GM18861 (cell line): ENCODE measurements around the gene CXCL6.

Experiments used
- ATAC-seq: cut with Tn5 transposase; IDR thresholded peaks from one replicate; pipeline ENCODE4 v1.9.1; 2021; ENCODE audit not compliant: unreplicated experiment

The CXCL6 gene

DNA sequence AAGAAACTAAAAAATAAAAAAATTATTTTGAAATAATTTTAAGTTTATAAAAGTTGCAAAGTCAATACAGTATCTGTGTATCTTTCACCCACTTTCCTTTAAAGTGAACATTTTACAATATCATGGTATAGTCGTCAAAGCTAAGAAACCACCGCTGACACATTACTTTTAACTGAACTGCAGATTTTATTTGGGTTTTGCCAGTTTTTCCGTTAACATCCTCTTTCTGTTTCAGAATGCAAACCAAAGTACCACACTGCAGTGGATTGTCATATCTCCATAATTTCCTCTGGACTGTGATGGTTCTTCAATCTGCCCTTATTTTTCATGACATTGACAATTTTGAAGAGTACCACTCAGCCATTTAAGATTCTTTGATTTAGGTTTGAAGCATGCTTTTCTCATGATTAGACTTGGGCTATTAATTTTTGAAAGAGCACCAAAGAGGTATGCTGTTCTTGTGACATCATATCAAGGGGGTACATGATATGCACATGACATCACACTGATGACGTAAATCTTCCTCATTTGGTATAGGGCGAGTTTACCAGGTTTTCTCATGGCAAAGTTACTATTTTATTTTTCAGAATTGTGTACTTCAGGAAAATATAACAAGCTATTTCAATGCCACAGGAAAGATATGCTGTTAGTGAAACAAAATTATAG lies 29.1 kb downstream of the CXCL6 start:
- ATAC-seq, result no peak

DNA sequence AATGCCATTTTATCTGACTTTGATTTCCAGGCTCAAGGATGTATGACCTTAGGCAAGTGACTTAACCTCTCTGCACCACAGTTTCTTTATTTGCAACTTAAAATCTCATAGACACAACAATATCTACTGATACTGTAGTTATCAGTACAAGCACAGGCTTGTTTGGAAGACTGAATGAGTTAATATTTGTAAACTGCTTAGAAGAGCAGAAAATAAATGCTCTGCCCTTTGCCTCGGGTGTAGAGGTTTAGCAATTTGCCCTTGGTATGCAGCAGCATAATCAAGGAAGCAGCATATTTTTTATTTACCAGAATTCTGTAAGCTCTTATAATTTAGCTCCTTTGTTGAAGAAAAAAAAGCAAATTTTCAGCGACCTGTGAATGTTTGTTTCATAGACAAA lies 29.8 kb downstream of the CXCL6 start:
- ATAC-seq, result no peak

DNA sequence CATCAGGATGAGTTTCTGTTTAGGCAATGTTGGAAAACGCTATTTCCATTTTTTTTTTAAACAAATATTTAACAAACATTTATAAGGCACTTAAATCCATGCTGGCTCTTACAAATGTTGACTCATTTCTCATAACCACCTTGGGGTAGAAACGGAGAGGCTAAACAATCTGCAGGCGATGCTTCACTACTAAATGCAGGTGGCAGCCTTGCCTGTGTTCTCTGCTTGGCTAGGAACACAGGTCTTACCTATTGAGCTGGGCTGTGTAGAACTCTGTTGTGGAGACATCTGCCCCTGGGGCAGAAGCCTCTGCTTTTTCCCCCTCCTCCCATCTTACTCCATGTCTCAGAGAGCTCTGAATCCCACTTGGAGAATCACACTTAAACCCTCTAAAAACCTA lies 31.3 kb downstream of the CXCL6 start:
- no peak for ATAC-seq

DNA sequence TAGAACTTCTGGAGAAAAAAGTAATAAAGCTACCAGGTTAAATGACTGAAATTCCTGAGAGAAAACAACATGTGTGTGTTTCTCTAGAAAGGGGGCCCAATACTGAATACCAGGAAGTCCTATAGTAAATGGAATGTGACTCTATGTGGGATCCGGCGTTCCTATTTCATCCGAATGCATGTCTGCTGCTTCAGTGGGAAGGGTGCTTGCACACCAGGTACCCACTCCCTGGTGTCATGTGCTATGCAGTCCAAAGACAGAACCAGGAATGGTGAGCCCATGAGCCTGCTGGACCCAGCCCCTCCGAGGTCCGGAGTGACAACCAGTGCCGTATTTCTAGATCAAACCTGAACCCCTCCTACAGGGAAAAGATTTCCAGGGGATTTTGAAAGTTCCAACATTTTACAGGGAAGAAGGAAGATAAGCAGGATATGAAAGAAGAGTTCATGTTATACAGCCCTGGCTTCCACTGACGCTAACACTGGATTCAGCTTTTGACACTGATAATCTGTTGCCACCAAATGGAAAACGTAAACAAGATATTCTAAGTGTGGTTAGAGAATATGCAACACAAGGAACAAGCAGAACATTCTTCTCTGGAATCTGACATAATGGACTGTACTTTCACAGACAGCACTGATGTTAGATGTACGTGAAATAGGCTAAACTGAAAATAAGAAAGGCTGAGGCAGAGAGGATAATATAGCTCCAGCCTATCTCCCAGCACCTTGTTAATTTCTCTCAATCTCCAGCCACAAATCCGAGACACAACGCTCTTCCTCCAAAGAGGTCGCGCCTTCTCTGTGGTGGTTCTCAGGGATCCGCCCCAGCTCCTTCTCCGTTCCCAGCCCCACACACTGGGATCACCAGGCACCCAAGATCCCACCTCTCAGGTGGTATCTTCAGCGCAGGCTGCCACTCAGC lies 32.0 kb downstream of the CXCL6 start:
- no peak for ATAC-seq

DNA sequence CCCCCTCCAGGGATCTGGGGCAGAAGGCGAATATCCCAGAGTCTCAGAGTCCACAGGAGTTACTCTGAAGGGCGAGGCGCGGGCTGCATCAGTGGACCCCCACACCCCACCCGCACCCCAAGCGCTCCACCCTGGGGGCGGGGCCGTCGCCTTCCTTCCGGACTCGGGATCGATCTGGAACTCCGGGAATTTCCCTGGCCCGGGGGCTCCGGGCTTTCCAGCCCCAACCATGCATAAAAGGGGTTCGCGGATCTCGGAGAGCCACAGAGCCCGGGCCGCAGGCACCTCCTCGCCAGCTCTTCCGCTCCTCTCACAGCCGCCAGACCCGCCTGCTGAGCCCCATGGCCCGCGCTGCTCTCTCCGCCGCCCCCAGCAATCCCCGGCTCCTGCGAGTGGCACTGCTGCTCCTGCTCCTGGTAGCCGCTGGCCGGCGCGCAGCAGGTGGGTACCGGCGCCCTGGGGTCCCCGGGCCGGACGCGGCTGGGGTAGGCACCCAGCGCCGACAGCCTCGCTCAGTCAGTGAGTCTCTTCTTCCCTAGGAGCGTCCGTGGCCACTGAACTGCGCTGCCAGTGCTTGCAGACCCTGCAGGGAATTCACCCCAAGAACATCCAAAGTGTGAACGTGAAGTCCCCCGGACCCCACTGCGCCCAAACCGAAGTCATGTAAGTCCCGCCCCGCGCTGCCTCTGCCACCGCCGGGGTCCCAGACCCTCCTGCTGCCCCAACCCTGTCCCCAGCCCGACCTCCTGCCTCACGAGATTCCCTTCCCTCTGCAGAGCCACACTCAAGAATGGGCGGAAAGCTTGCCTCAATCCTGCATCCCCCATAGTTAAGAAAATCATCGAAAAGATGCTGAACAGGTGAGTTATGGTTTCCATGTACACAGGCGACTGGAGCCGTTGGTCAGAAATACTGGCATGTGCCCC lies 32.9 kb downstream of the CXCL6 start, which contains the start of gene CXCL1:
TSS of gene CXCL1 (plus strand) at position 264 of the 926 bp plus-strand sequence. CDS start at position 342, 78 bp downstream.
- ATAC-seq, result no peak

DNA sequence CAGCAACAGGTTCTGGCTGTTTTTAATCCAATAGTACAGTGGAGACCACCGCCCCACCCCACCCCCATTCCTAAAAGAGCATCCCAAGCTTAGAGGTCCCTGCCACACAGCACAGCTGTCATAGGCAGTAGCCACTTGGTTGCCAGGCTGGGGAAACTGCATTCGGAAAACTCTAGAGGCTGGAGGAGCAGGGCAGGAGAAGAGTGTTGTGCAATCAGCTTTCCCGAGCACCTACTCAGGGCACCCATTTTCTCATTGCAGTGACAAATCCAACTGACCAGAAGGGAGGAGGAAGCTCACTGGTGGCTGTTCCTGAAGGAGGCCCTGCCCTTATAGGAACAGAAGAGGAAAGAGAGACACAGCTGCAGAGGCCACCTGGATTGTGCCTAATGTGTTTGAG lies 33.8 kb downstream of the CXCL6 start:
- no peak for ATAC-seq

DNA sequence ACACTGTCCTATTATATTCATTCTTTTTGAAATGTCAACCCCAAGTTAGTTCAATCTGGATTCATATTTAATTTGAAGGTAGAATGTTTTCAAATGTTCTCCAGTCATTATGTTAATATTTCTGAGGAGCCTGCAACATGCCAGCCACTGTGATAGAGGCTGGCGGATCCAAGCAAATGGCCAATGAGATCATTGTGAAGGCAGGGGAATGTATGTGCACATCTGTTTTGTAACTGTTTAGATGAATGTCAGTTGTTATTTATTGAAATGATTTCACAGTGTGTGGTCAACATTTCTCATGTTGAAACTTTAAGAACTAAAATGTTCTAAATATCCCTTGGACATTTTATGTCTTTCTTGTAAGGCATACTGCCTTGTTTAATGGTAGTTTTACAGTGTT lies 34.3 kb downstream of the CXCL6 start:
- ATAC-seq, result no peak

DNA sequence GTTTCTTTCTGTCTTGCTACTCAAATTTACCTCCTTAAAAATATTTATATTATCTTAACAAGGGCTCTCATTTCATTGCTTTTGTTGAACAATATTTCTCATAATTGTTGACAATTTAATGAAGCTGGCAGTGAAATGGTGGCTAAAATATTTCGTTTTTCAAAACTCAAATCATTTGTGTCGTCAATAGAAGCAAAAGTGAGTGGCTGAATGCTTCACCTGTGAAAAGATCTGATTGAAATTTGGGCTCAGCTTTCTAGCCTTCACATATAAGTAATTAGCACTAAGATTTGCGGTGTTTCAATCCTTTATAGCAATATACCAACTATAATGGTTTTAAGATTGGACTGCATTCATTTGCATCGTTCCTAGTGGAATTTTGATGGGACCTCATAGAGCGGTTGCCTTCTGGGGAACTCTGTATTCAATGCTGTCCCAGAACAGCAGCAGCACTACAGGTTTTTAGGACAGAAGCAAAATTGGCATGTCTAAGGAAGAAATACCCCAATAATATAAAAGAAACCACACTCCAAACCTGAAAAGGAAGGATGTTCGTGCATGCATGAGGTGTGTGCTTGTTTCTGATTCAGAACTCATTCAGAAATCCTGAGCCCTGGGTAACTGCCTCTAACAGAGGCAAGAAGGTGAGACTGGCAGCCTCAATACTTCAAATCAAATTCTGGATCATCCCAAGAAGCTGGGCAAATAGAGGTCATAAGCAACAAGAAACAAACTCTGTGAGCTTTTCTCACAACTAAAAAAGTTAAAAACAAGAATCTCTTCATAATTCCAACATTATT lies 35.2 kb downstream of the CXCL6 start:
- ATAC-seq, result no peak

DNA sequence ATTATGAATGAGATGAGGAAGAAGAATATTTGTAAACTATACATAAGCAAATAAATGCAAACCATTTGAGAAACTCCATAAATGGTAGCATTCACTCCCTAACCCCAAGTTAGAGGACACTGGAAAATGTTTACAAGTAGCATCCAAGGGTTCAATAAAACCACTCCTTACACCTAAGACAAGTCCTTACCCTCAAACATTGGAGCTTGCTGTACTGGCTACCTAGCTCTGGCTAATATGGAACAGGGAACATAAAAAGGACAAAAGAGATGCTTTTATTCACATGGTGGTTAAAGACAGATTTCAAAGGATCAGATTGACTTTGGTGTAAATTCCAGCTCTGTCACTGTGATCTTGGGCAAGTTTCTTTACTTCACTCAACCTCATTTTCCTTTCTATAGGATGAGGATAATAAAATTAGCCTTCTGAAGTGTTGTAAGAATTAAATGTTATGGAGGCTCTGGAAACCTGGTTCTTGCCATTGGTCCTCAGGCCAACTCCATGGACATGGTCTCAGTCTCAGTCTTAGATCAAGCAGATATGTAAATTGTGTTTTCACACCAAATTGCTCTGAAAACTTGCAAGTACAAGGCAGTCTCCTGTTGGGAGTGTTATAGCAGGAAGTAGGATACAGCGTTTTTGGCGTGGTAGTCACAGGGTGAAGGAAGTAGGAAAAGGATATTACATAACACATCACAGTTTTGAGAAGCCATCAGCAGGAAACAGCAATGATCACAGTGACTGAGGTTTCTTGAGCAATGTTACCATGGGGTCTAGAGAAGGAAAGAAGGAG lies 36.0 kb downstream of the CXCL6 start:
- no peak for ATAC-seq

DNA sequence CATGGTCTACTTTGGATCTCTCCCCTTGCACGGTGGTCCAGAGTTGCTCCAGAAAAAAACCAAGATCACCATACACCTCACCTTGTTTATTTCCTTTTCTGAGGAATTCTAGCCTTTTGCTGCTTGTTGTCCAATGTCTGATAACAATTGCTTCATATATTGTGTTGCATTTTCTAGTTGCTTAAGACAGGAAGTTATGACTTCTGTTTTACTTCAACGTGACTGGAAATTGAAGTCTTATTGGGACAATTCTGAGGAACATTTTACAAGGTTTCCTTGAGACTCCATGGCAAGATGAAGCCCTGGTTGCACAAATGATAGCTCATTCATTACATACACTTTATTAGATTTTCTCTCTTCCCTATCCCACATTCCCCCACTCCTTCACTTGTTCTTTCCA lies 37.9 kb downstream of the CXCL6 start:
- no peak for ATAC-seq

DNA sequence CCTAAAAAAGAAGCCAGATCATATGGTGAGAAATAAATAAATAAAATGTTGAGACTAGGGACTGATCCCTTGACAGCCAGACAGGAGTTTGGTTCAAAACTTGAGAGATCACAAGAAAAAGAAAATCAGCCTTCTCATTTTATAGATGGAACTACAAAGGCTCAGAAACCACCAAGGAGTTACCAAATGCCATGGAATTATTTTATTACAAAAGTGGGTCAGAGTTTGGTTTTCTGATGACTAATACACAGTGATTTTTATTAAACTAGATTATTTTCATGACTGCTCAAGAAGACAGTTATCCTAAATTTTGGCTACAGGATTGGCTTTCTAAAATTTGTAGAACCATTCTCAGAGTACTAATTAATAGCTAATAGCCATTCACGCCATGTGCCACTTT lies 38.9 kb downstream of the CXCL6 start:
- ATAC-seq, result no peak

DNA sequence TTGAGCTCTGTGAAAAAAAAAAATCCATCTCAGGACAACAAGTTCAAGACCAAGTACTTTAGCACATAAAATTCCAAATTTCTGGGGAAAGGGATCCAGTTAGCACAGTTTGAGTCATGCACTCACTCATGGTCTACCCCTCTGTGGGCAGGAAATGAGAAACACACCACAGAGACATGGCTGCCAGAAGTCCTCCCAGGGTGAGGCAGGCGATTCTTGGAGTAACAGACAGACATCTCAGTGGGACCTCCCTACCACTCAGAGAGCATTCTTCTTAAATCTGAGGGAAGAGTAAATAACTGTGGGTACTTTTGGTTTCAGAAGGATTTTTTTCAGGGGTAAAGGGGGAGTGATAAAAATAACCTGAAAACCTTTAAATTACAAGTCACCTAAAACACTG lies 46.8 kb downstream of the CXCL6 start:
- no peak for ATAC-seq

DNA sequence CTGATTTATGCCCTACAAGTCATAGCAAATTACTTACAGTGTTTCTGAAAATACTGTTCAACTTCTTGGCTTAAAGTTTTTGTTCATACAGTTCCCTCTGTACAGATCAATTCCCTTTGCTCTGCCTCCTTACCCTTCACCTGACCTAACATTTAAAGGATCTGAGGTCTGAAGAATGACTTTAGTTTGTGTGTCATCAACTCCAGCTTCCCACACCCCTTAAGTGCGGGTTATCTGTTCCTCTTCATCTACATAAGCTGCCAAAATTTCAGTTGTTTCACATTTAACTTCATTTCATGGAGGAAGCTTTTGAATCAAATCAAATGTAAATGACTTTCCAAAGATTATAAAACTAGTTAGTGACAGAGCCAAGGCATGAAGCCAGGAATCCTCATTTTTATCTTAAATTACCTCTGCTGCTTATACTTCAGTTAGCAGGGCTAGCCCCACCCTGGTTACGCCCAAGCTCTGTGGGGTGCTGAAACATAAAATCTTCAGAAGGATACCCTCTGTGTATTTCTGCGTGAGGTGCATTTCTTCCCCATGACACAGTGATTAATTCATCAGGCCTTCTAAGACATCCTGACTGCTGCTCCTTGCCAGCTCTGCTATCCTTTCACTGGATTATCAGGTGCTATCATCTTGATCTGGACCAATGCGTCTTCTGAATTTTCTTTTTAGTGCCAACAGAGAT lies 49.2 kb downstream of the CXCL6 start:
- no peak for ATAC-seq
